Keratinocyte (primary cell): ENCODE results near the gene ZNF780A. TPM values are rescaled to one million over a fixed set of nuclear protein-coding genes. Genes with fewer than 3 reads are reported as not detected.

Source experiments
- DNase-seq: peaks from one replicate; pipeline ENCODE4 v3.0.0-alpha.2; 2011; ENCODE audit warnings: low read depth, missing footprints, low spot score
- FAIRE-seq: peaks from 2 replicates; lab custom pipeline; 2011; peaks lifted over from hg19 to GRCh38; lab: Jason Lieb, UNC
- H2AFZ ChIP-seq: 2 replicates; pipeline ENCODE4 v1.6.0; 2012; ENCODE audit warnings: low read length, control low read depth, inconsistent platforms; ENCODE audit not compliant: control insufficient read depth
- H3K27ac ChIP-seq: 2 replicates; pipeline ENCODE4 v1.5.1; 2011; ENCODE audit warnings: low read length; ENCODE audit not compliant: control insufficient read depth, insufficient read depth
- H3K27me3 ChIP-seq: 3 replicates; pipeline ENCODE4 v1.6.0; 2011; ENCODE audit warnings: low read length; ENCODE audit not compliant: control insufficient read depth, insufficient read depth; ENCODE audit errors: extremely low read depth
- H3K36me3 ChIP-seq, 2 experiments: 2 replicates in 1 of 2; 3 replicates in 1 of 2; pipeline ENCODE4 v1.5.1; 2011; ENCODE audit warnings: low read length in 2 of 2, mild to moderate bottlenecking in 1 of 2; ENCODE audit not compliant: control insufficient read depth in 2 of 2, insufficient read depth in 2 of 2; ENCODE audit errors: extremely low read depth in 1 of 2
- H3K4me1 ChIP-seq: 3 replicates; pipeline ENCODE4 v1.5.1; 2011; ENCODE audit warnings: low read length; ENCODE audit not compliant: control insufficient read depth, insufficient read depth; ENCODE audit errors: extremely low read depth
- H3K4me2 ChIP-seq: 3 replicates; pipeline ENCODE4 v1.6.0; 2011; ENCODE audit warnings: low read depth, low read length; ENCODE audit not compliant: control insufficient read depth, insufficient read depth; ENCODE audit errors: extremely low read depth
- H3K4me3 ChIP-seq, 3 experiments: fragments of 200-600 bp in 1 of 3; sonication (generic) in 1 of 3; 2 replicates in 2 of 3; 3 replicates in 1 of 3; pipeline ENCODE4 v1.5.1; 2011 to 2016; ENCODE audit warnings: low read length in 3 of 3, mild to moderate bottlenecking in 3 of 3, control low read depth in 2 of 3, inconsistent platforms in 1 of 3, low read depth in 1 of 3, mixed read lengths in 1 of 3, mixed run types in 1 of 3, moderate library complexity in 1 of 3; ENCODE audit not compliant: control insufficient read depth in 2 of 3, insufficient read depth in 2 of 3; ENCODE audit errors: extremely low read depth in 1 of 3
- H3K79me2 ChIP-seq: 2 replicates; pipeline ENCODE4 v1.6.0; 2012; ENCODE audit warnings: low read length; ENCODE audit not compliant: control insufficient read depth, insufficient read depth
- H3K9ac ChIP-seq: 3 replicates; pipeline ENCODE4 v1.6.0; 2011; ENCODE audit warnings: low read length; ENCODE audit not compliant: control insufficient read depth, insufficient read depth; ENCODE audit errors: extremely low read depth
- H3K9me1 ChIP-seq: 3 replicates; pipeline ENCODE4 v1.6.0; 2011; ENCODE audit warnings: low read length; ENCODE audit not compliant: control insufficient read depth, insufficient read depth; ENCODE audit errors: extremely low read depth
- H3K9me3 ChIP-seq: 2 replicates; pipeline ENCODE4 v1.5.1; 2012; ENCODE audit warnings: low read depth, low read length; ENCODE audit not compliant: control insufficient read depth
- H4K20me1 ChIP-seq: 3 replicates; pipeline ENCODE4 v1.6.0; 2011; ENCODE audit warnings: low read length; ENCODE audit not compliant: control insufficient read depth, insufficient read depth; ENCODE audit errors: extremely low read depth
- EZH2 ChIP-seq: IDR thresholded peaks from one replicate; pipeline ENCODE4 v1.6.1; 2012; ENCODE audit warnings: inconsistent platforms, mild to moderate bottlenecking, low read length, moderate library complexity
- dilution Hi-C: fragments of 300-500 bp; cut with MboI; formaldehyde crosslinking; loops from one replicate; pipeline ENCODE4 v1.7.0; 2020; ENCODE audit warnings: low sequenced_read_pairs; ENCODE audit not compliant: extremely low pct_ligation_motif_present
- polyA plus RNA-seq, 5 experiments: library from polyadenylated mRNA; depleted of rRNA in 3 of 5; stranded (reverse) in 3 of 5; stranded (forward) in 1 of 5; unstranded in 1 of 5; fragments of >200 nt; gene quantifications; 1 replicate in 1 of 5; 2 replicates in 3 of 5; 3 replicates in 1 of 5; pipeline versions ENCODE4 v1.2.1 to v1.2.3, GENCODE V29; 2011 to 2012; ENCODE audit warnings: missing spikeins in 2 of 5, low read depth in 1 of 5, low replicate concordance in 1 of 5
- TF ChIP-seq, protein P1 (sequence below), 3 experiments: IDR thresholded peaks in 1 of 3; conservative IDR thresholded peaks in 1 of 3; optimal IDR thresholded peaks in 1 of 3; 2 replicates in 2 of 3; 3 replicates in 1 of 3; pipeline versions ENCODE3 to v1.5.1; 2011; ENCODE audit warnings: low read length in 3 of 3, mild to moderate bottlenecking in 3 of 3, moderate library complexity in 2 of 3, control low read depth in 1 of 3, inconsistent platforms in 1 of 3; ENCODE audit not compliant: insufficient read depth in 2 of 3; ENCODE audit errors: extremely low read depth in 1 of 3

ZNF780A gene
- polyA plus RNA-seq, 1 donor (not counting 4 experiments of a cell fraction or from before 2014, with no cell fraction given), result 19.0 TPM

- H2AFZ ChIP-seq, result no peak overlapping the region
- no peaks in the 10 kb centered on the region for H3K4me1 ChIP-seq
- no peak overlapping the region for H3K4me2 ChIP-seq
- peaks cover 6% of the 10 kb centered on the region for H3K9me3 ChIP-seq
- no peak for FAIRE-seq
- no peaks in the 10 kb centered on the region for H3K36me3 ChIP-seq
- TF ChIP-seq, protein P1, sequence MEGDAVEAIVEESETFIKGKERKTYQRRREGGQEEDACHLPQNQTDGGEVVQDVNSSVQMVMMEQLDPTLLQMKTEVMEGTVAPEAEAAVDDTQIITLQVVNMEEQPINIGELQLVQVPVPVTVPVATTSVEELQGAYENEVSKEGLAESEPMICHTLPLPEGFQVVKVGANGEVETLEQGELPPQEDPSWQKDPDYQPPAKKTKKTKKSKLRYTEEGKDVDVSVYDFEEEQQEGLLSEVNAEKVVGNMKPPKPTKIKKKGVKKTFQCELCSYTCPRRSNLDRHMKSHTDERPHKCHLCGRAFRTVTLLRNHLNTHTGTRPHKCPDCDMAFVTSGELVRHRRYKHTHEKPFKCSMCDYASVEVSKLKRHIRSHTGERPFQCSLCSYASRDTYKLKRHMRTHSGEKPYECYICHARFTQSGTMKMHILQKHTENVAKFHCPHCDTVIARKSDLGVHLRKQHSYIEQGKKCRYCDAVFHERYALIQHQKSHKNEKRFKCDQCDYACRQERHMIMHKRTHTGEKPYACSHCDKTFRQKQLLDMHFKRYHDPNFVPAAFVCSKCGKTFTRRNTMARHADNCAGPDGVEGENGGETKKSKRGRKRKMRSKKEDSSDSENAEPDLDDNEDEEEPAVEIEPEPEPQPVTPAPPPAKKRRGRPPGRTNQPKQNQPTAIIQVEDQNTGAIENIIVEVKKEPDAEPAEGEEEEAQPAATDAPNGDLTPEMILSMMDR (optimal IDR thresholded peaks at IDR 0.05 in 1 of 3, IDR thresholded peaks at IDR 0.05 in 1 of 3, conservative IDR thresholded peaks at IDR 0.05 in 1 of 3; ENCODE audit: extremely low read depth in 1 of 3, insufficient read depth in 2 of 3, low read length in 3 of 3), result no peak
- TF ChIP-seq EZH2, result no peak
- no peaks in the 10 kb centered on the region for H3K27me3 ChIP-seq
- no peak overlapping the region for H3K4me3 ChIP-seq
- no peak for DNase-seq
- H3K27ac ChIP-seq, result no peak overlapping the region
- no peaks in the 10 kb centered on the region for H3K79me2 ChIP-seq
- no peaks in the 10 kb centered on the region for H3K9me1 ChIP-seq
- no peak overlapping the region for H3K9ac ChIP-seq
- H4K20me1 ChIP-seq, result no peaks in the 10 kb centered on the region
- dilution Hi-C loops, result no loop called here
These were observed 66.8 kb downstream of the ZNF780A start for GRCh38 chr19:40023969-40024368.

Other genes starting within 250 kb of the ZNF780A start
- gene FBL, start 244.6 kb downstream of the ZNF780A start, polyA plus RNA-seq, result 222 to 357 TPM (median 301 TPM) in 3 replicates
- gene FCGBP, start 156.3 kb downstream of the ZNF780A start, polyA plus RNA-seq, result 0.02 to 0.12 TPM (median 0.10 TPM) in 3 replicates
- 48.2 to 107 TPM (median 74.1 TPM) in 3 replicates for gene PSMC4, start 119.8 kb downstream of the ZNF780A start, polyA plus RNA-seq
- 0.31 to 0.85 TPM (median 0.52 TPM) in 3 replicates for gene ZNF546, start 93.9 kb downstream of the ZNF780A start, polyA plus RNA-seq
- 5.3 to 8.3 TPM (median 6.3 TPM) in 3 replicates for gene ZNF780B, start 34.7 kb downstream of the ZNF780A start, polyA plus RNA-seq
- gene MAP3K10, start 100.5 kb upstream of the ZNF780A start, polyA plus RNA-seq, result 2.9 to 5.7 TPM (median 4.2 TPM) in 3 replicates
- not detected in 3 replicates for gene TTC9B, start 127.4 kb upstream of the ZNF780A start, polyA plus RNA-seq
- gene CCNP, start 135.7 kb upstream of the ZNF780A start, polyA plus RNA-seq, result 0.13 to 0.22 TPM (median 0.16 TPM) in 3 replicates
- 95.5 to 142 TPM (median 108 TPM) in 3 replicates for gene AKT2, start 194.4 kb upstream of the ZNF780A start, polyA plus RNA-seq